ENCODE results near the gene MYO18A. TPM values are rescaled to one million over a fixed set of nuclear protein-coding genes. Genes with fewer than 3 reads are reported as not detected.
A peak's percentile ranks its signal among the peaks of the same experiment; 100 is the strongest.

Gene MYO18A
- total RNA-seq, 1 donor from 2014 or later = 30.0 TPM

DNA sequence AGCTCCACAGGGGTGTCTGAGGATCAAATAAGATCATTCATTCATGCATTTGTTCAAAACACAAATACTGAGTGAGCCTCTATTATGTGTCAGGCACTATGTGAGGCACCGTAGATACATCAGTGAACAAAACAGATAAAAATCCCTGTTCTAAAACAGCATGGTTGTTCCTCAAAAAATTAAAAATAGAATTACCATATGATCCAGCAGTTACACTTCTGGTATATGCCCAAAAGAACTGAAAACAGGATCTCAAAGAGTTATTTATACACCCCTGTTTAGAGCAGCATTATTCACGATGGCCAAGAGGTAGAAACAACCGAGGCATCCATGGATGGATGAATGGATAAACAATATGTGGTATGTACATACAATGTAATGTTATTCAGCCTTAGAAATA is 121.8 kb downstream of the MYO18A start:
- no peak overlapping the region for H3K27ac Mint-ChIP-seq (ENCODE audit: unreplicated experiment)
- H3K4me3 Mint-ChIP-seq (ENCODE audit: unreplicated experiment) = no peak overlapping the region
- DNase-seq (ENCODE audit: low spot score) = no peak
- TF ChIP-seq, protein P1, sequence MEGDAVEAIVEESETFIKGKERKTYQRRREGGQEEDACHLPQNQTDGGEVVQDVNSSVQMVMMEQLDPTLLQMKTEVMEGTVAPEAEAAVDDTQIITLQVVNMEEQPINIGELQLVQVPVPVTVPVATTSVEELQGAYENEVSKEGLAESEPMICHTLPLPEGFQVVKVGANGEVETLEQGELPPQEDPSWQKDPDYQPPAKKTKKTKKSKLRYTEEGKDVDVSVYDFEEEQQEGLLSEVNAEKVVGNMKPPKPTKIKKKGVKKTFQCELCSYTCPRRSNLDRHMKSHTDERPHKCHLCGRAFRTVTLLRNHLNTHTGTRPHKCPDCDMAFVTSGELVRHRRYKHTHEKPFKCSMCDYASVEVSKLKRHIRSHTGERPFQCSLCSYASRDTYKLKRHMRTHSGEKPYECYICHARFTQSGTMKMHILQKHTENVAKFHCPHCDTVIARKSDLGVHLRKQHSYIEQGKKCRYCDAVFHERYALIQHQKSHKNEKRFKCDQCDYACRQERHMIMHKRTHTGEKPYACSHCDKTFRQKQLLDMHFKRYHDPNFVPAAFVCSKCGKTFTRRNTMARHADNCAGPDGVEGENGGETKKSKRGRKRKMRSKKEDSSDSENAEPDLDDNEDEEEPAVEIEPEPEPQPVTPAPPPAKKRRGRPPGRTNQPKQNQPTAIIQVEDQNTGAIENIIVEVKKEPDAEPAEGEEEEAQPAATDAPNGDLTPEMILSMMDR (IDR thresholded peaks at IDR 0.05) = no peak
- peaks cover 18% of the 10 kb centered on the region for H3K27me3 Mint-ChIP-seq (ENCODE audit: low read depth)
- H3K36me3 Mint-ChIP-seq (ENCODE audit: low read depth) = no peaks in the 10 kb centered on the region
- H3K9me3 Mint-ChIP-seq (ENCODE audit: low read depth) = no peaks in the 10 kb centered on the region
- H3K4me1 Mint-ChIP-seq (ENCODE audit: low read depth) = peaks cover 19% of the 10 kb centered on the region

DNA sequence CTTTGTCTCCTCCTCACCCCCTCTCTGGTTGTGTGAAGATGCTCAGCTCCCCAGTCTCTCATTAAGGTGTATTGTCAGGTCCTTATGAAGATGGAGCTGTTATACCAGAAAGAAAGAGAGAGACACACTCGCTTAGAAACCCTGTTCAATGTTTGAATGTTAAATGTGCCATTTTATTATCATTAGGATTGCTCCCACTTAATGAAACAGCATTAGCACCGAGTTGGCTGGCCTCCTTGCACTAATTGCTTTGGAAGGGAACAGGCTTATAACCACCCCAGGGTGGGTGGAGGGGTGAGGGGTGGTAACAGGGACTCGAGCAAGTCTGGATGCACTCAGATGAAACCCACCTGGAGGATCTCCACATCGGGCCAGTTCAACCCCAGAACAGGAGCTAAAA is 122.8 kb downstream of the MYO18A start:
- no peaks in the 10 kb centered on the region for H3K36me3 Mint-ChIP-seq (ENCODE audit: low read depth)
- no peaks in the 10 kb centered on the region for H3K9me3 Mint-ChIP-seq (ENCODE audit: low read depth)
- peaks cover 18% of the 10 kb centered on the region for H3K27me3 Mint-ChIP-seq (ENCODE audit: low read depth)
- H3K4me3 Mint-ChIP-seq (ENCODE audit: unreplicated experiment) = no peak overlapping the region
- DNase-seq (ENCODE audit: low spot score) = no peak
- H3K4me1 Mint-ChIP-seq (ENCODE audit: low read depth) = peaks cover 19% of the 10 kb centered on the region
- TF ChIP-seq, protein P1 (IDR thresholded peaks at IDR 0.05) = no peak
- no peak overlapping the region for H3K27ac Mint-ChIP-seq (ENCODE audit: unreplicated experiment)

DNA sequence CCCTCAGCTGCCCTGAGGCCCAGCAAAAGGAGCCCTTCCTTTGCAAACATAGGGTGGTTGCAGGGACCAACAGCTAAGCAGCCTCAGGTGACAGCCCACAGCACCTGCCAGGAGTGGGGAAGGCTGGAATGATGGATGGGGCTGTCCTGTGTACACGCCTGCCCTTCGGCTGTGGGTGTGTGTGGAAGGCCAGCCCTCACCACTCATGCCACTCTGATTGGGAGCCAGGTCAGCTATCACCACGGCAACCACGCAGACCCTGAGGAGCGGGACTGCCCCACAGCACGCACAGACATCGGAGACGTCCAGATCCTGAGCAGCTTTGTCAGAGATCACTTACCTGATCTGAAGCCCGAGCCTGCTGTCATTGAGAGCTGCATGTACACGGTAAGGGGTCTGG is 125.4 kb downstream of the MYO18A start:
- DNase-seq (ENCODE audit: low spot score) = no peak
- H3K27me3 Mint-ChIP-seq (ENCODE audit: low read depth) = peaks cover 18% of the 10 kb centered on the region
- H3K36me3 Mint-ChIP-seq (ENCODE audit: low read depth) = no peaks in the 10 kb centered on the region
- no peaks in the 10 kb centered on the region for H3K9me3 Mint-ChIP-seq (ENCODE audit: low read depth)
- TF ChIP-seq, protein P1 (IDR thresholded peaks at IDR 0.05) = no peak
- no peak overlapping the region for H3K27ac Mint-ChIP-seq (ENCODE audit: unreplicated experiment)
- H3K4me3 Mint-ChIP-seq (ENCODE audit: unreplicated experiment) = no peak overlapping the region
- peaks cover 5% of the 10 kb centered on the region for H3K4me1 Mint-ChIP-seq (ENCODE audit: low read depth)

DNA sequence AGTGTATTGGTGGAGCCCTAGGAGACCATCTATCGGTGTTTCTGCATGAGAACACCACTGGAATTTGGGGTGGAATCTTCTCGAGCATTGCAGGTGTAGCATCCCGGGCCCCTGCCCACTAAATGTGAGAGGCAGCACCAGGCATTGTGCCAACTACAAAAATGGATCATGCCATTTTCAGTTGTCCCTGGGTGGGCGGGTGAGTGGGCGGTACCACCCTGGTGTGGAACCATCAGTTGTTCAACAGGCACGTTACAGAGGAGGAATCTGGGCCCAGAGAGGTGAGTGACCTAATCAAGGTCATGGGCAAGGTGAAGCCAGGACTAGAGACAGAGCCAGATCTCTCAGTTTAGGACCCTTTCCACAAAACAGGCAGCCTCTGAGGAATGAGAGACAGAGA is 128.5 kb downstream of the MYO18A start:
- no peak overlapping the region for H3K4me3 Mint-ChIP-seq (ENCODE audit: unreplicated experiment)
- no peaks in the 10 kb centered on the region for H3K36me3 Mint-ChIP-seq (ENCODE audit: low read depth)
- DNase-seq (ENCODE audit: low spot score) = peak; percentile 30
- no peaks in the 10 kb centered on the region for H3K9me3 Mint-ChIP-seq (ENCODE audit: low read depth)
- TF ChIP-seq, protein P1 (IDR thresholded peaks at IDR 0.05) = no peak
- H3K4me1 Mint-ChIP-seq (ENCODE audit: low read depth) = peaks cover 20% of the 10 kb centered on the region
- H3K27me3 Mint-ChIP-seq (ENCODE audit: low read depth) = peaks cover 13% of the 10 kb centered on the region
- no peak overlapping the region for H3K27ac Mint-ChIP-seq (ENCODE audit: unreplicated experiment)

DNA sequence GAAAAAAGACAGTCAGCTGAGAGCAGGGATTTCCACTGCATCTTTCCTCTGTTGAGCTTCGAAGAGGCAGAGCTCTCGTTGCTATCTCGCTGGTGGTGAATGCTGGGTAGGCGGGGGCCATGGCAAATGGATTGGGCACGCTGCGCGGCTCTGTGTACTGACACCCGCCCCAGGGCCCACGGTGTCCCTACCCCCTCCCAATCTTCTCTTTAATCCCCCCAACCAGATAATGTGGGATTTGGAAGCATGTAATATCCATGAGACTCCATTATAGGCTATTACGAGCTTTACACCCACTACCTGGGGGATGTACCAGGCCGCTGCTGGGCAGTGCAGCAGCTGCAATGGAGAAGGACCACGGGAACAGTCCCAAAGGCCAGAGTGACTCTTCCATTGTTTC is 129.0 kb downstream of the MYO18A start:
- DNase-seq (ENCODE audit: low spot score) = no peak
- Mint-ChIP-seq H3K4me1 (ENCODE audit: low read depth) (peaks cover 20% of the 10 kb centered on the region), H3K36me3 (ENCODE audit: low read depth) (no peaks in the 10 kb centered on the region), H3K9me3 (ENCODE audit: low read depth) (no peaks in the 10 kb centered on the region), H3K27ac (ENCODE audit: unreplicated experiment) (no peak overlapping the region), H3K27me3 (ENCODE audit: low read depth) (peaks cover 11% of the 10 kb centered on the region), H3K4me3 (ENCODE audit: unreplicated experiment) (no peak overlapping the region)
- TF ChIP-seq, protein P1 (IDR thresholded peaks at IDR 0.05) = no peak

Data from chondrocyte (in vitro differentiated cells).